ENCODE results near the gene PLIN4. TPM values are rescaled to one million over a fixed set of nuclear protein-coding genes. Genes with fewer than 3 reads are reported as not detected.

The PLIN4 gene
- total RNA-seq, 1 experiment from 2014 or later: 2.3 TPM

GRCh38 chr19:4536798-4537197 lies 18.5 kb upstream of the PLIN4 start (continued):
- TF ChIP-seq SRF (IDR thresholded peaks at IDR 0.05; ENCODE audit: low read depth) (no peak), JUND (IDR thresholded peaks at IDR 0.05) (no peak), CTCF (IDR thresholded peaks at IDR 0.05 in 2 of 3, conservative IDR thresholded peaks at IDR 0.05 in 1 of 3; ENCODE audit: borderline replicate concordance in 1 of 3, insufficient read depth in 1 of 3, low read depth in 2 of 3, low read length in 2 of 3) (no peak), EZH2 (IDR thresholded peaks at IDR 0.05) (no peak), FOSL1 (IDR thresholded peaks at IDR 0.05; ENCODE audit: low read depth) (no peak), SIN3A (IDR thresholded peaks at IDR 0.05; ENCODE audit: low read depth) (no peak), EZH2phosphoT487 (IDR thresholded peaks at IDR 0.05; ENCODE audit: borderline replicate concordance) (no peak), ZFX (IDR thresholded peaks at IDR 0.05) (no peak), CEBPB (IDR thresholded peaks at IDR 0.05; ENCODE audit: low read depth) (no peak)

- H3K27me3 ChIP-seq (ENCODE audit: insufficient read depth, low read length): no peaks in the 10 kb centered on the region
- intact Hi-C loops (cut with micrococcal nuclease): no loop called here
Observed at GRCh38 chr19:4534836-4535658, 16.8 kb upstream of the PLIN4 start, which contains the start of gene PLIN5. Gene PLIN5, minus strand, starts transcription at chr19:4535224. Its CDS starts 1,150 bp downstream, at chr19:4534074.

More at GRCh38 chr19:4534836-4535658, 16.8 kb upstream of the PLIN4 start, which contains the start of gene PLIN5:
- peaks cover 12 to 30% of the 10 kb centered on the region in 2 experiments; a peak in 3 of 4 replicates for H3K4me1 ChIP-seq (ENCODE audit: control insufficient read depth in 1 of 2, insufficient read depth in 2 of 2, low read length in 2 of 2)
- H3K4me2 ChIP-seq (ENCODE audit: low read length): peak within 1 kb of the TSS; percentile 91
- H3K36me3 ChIP-seq (ENCODE audit: control insufficient read depth in 1 of 2, insufficient read depth in 2 of 2, low read length in 2 of 2): no peaks in the 10 kb centered on the region
- no peaks in the 10 kb centered on the region for H3K9me3 ChIP-seq (ENCODE audit: control insufficient read depth in 1 of 2, insufficient read depth in 1 of 2, low read depth in 1 of 2, low read length in 2 of 2)
- H3K27ac ChIP-seq (ENCODE audit: low read depth, low read length): peak within 1 kb of the TSS; percentile 7; the same call in 1 of the 2 replicates
- CTCF ChIA-PET: interaction anchor here (0.6 to 2.0 kb wide), 9 partner anchors 12 to 268 kb away, joined by 3 to 76 read pairs (median 4); no protein-coding TSS in a partner anchor
- no peaks in the 10 kb centered on the region for H3K79me2 ChIP-seq (ENCODE audit: insufficient read depth, low read length)
- H4K20me1 ChIP-seq (ENCODE audit: insufficient read depth): no peaks in the 10 kb centered on the region
- no peak for TF ChIP-seq EZH2phosphoT487 (IDR thresholded peaks at IDR 0.05; ENCODE audit: borderline replicate concordance)
- TF ChIP-seq RAD21 (IDR thresholded peaks at IDR 0.05; ENCODE audit: low read depth): no peak
- TF ChIP-seq POLR2AphosphoS5 (IDR thresholded peaks at IDR 0.05; ENCODE audit: low read depth, low read length): peak; percentile 44; the same call in 1 of the 2 replicates
- TF ChIP-seq CEBPB (IDR thresholded peaks at IDR 0.05; ENCODE audit: low read depth): no peak
- TF ChIP-seq TCF7L2 (IDR thresholded peaks at IDR 0.05; ENCODE audit: borderline replicate concordance, extremely low read depth, insufficient read depth, insufficient read length): peak; percentile 26
- TF ChIP-seq EGR1 (IDR thresholded peaks at IDR 0.05; ENCODE audit: low read depth): peak; percentile 94
- TF ChIP-seq SP1 (IDR thresholded peaks at IDR 0.05; ENCODE audit: low read depth): no peak; the same call in 1 of the 2 replicates
- TF ChIP-seq CTCF (IDR thresholded peaks at IDR 0.05 in 2 of 3, conservative IDR thresholded peaks at IDR 0.05 in 1 of 3; ENCODE audit: borderline replicate concordance in 1 of 3, insufficient read depth in 1 of 3, low read depth in 2 of 3, low read length in 2 of 3): no peak
- H3K9ac ChIP-seq (ENCODE audit: low read length): peak within 1 kb of the TSS; percentile 52
- no peaks in the 10 kb centered on the region for H3K9me2 ChIP-seq (ENCODE audit: insufficient read depth)
- POLR2A ChIA-PET: interaction anchor here (0.6 to 2.1 kb wide), 9 partner anchors 10 to 139 kb away, joined by 3 to 8 read pairs (median 3); partner anchors contain the start of gene HDGFL2
- TSS peak; percentile 45 for BruUV-seq (replicated peaks)
- ATAC-seq (peak; percentile 96), DNase-seq (ENCODE audit: low read depth, low spot score) (peak; percentile 65)
- RAD21 ChIA-PET (ENCODE audit: low non-redundant PET in 1 of 2, low total read pairs in 2 of 2, uncharacterized antibody in 2 of 2, unreplicated experiment in 2 of 2): interaction anchor here in 1 of 2 experiments (1.2 kb wide), 1 partner anchor 12 kb away, joined by 3 read pairs; no protein-coding TSS in a partner anchor
- peak within 1 kb of the TSS; percentile 50 to 62 for H3K4me3 ChIP-seq (replicated peaks in 1 of 2; ENCODE audit: low read depth in 1 of 2, low read length in 2 of 2)
- peak within 1 kb of the TSS; percentile 10 for H2AFZ ChIP-seq (ENCODE audit: low read depth, low read length, poor library complexity, severe bottlenecking)
